NCI-H1694 (cell line): ENCODE results near the gene THBS1.

Experiments
- DNase-seq: peaks from one replicate; lab custom pipeline; 2025; lab: John Stamatoyannopoulos, UW

Gene THBS1

GRCh38 chr15:39608185-39609139 lies 27.6 kb downstream of the THBS1 start:
- no peak for DNase-seq

GRCh38 chr15:39609166-39609916 lies 28.5 kb downstream of the THBS1 start:
- DNase-seq = no peak

- no peak for DNase-seq
Measured at GRCh38 chr15:39610665-39611064, 29.8 kb downstream of the THBS1 start.

GRCh38 chr15:39613271-39613670 lies 32.4 kb downstream of the THBS1 start:
- DNase-seq = no peak

- DNase-seq = no peak
Measured at GRCh38 chr15:39613861-39614260, 33.0 kb downstream of the THBS1 start.

GRCh38 chr15:39616731-39617455 lies 36.0 kb downstream of the THBS1 start:
- no peak for DNase-seq

- DNase-seq = no peak
Measured at GRCh38 chr15:39618063-39618823, 37.4 kb downstream of the THBS1 start.

GRCh38 chr15:39621210-39621609 lies 40.3 kb downstream of the THBS1 start:
- DNase-seq = peak; percentile 44

- peak; percentile 49 for DNase-seq
Measured at GRCh38 chr15:39621976-39622375, 41.1 kb downstream of the THBS1 start.

- DNase-seq = no peak
Measured at GRCh38 chr15:39622660-39623516, 42.0 kb downstream of the THBS1 start.

GRCh38 chr15:39623529-39623931 lies 42.7 kb downstream of the THBS1 start:
- no peak for DNase-seq

- DNase-seq = no peak
Measured at GRCh38 chr15:39624806-39625205, 43.9 kb downstream of the THBS1 start.

- DNase-seq = no peak
Measured at GRCh38 chr15:39625451-39625850, 44.6 kb downstream of the THBS1 start.

- DNase-seq = no peak
Measured at GRCh38 chr15:39625856-39626255, 45.0 kb downstream of the THBS1 start.

GRCh38 chr15:39627451-39628143 lies 46.7 kb downstream of the THBS1 start:
- no peak for DNase-seq

GRCh38 chr15:39628144-39628508 lies 47.2 kb downstream of the THBS1 start:
- DNase-seq = no peak

- peak; percentile 26 for DNase-seq
Measured at GRCh38 chr15:39628546-39629257, 47.8 kb downstream of the THBS1 start.

GRCh38 chr15:39629371-39629770 lies 48.5 kb downstream of the THBS1 start:
- no peak for DNase-seq

- DNase-seq = peak; percentile 3
Measured at GRCh38 chr15:39629906-39630305, 49.0 kb downstream of the THBS1 start.
